MM.1S (cell line): ENCODE data around the gene DMRTC1.
"Not testable (repeated sequence)": the region's sequence is repeated elsewhere in the genome, so short reads cannot be mapped to it uniquely, and the experiment has no call there.

Source experiments
- EZH2 ChIP-seq: fragments of 300-600 bp; sonication (generic); optimal IDR thresholded peaks from 2 replicates; pipeline ENCODE3; 2017; ENCODE audit warnings: low read depth, mild to moderate bottlenecking, antibody characterized with exemption, low read length, mixed read lengths
- EZH2phosphoT487 ChIP-seq: fragments of 300-600 bp; sonication (generic); IDR thresholded peaks from 2 replicates; pipeline ENCODE4 v1.6.1; 2018; ENCODE audit warnings: antibody characterized with exemption, low read length
- TF ChIP-seq, protein P1 (sequence below): fragments of 300-600 bp; sonication (generic); IDR thresholded peaks from 2 replicates; pipeline ENCODE4 v1.5.1; 2016; ENCODE audit warnings: antibody characterized with exemption, low read length, mixed read lengths

DNA sequence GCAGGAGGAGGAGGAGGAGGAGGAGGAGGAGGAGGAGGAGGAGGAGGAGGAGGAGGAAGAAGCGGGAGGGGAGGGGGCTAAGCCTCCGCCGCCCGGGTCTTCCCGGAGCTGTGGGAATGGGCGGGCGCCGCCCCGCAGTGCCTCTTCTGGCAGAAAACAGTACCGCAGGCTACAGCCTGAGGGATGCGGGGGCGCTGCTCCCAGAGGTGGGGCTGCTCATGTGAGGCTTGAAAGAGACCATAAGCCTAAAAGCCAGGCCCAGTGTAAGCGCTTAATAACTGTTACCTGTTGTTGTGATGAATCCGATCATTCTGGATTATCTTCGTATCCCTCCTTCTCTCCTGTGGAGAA is at the start of gene DMRTC1:
- TF ChIP-seq, protein P1, sequence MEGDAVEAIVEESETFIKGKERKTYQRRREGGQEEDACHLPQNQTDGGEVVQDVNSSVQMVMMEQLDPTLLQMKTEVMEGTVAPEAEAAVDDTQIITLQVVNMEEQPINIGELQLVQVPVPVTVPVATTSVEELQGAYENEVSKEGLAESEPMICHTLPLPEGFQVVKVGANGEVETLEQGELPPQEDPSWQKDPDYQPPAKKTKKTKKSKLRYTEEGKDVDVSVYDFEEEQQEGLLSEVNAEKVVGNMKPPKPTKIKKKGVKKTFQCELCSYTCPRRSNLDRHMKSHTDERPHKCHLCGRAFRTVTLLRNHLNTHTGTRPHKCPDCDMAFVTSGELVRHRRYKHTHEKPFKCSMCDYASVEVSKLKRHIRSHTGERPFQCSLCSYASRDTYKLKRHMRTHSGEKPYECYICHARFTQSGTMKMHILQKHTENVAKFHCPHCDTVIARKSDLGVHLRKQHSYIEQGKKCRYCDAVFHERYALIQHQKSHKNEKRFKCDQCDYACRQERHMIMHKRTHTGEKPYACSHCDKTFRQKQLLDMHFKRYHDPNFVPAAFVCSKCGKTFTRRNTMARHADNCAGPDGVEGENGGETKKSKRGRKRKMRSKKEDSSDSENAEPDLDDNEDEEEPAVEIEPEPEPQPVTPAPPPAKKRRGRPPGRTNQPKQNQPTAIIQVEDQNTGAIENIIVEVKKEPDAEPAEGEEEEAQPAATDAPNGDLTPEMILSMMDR: not testable (repeated sequence)
- not testable (repeated sequence) for TF ChIP-seq EZH2, EZH2phosphoT487
